Lower lobe of right lung (tissue), 2 donors: ENCODE results near the gene SLC8A1. TPM values are rescaled to one million over a fixed set of nuclear protein-coding genes. Genes with fewer than 3 reads are reported as not detected.

Experiments
- ATAC-seq, 2 donors: fragments of 200-7000 bp; cut with Tn5 transposase; one replicate each; pipeline ENCODE4 v1.9.1; 2020 to 2022; ENCODE audit warnings: mild to moderate bottlenecking in 2 of 2, moderate library complexity in 2 of 2
- DNase-seq: peaks from one replicate; pipeline ENCODE4 v3.0.0-alpha.2; 2020
- H3K27ac ChIP-seq: fragments of 200-600 bp; one replicate; pipeline ENCODE4 v1.8.0; 2022
- H3K27me3 ChIP-seq: fragments of 200-600 bp; one replicate; pipeline ENCODE4 v1.8.0; 2022; ENCODE audit warnings: low read depth
- H3K36me3 ChIP-seq: fragments of 200-600 bp; one replicate; pipeline ENCODE4 v1.8.0; 2022; ENCODE audit warnings: mild to moderate bottlenecking
- H3K4me1 ChIP-seq: fragments of 200-600 bp; one replicate; pipeline ENCODE4 v1.8.0; 2022
- H3K4me3 ChIP-seq: fragments of 200-600 bp; one replicate; pipeline ENCODE4 v1.8.0; 2022; ENCODE audit warnings: mild to moderate bottlenecking
- H3K9me3 ChIP-seq: fragments of 200-600 bp; one replicate; pipeline ENCODE4 v1.8.0; 2022
- CTCF ChIP-seq: fragments of 200-600 bp; IDR thresholded peaks from one replicate; pipeline ENCODE4 v1.8.0; 2022; ENCODE audit warnings: antibody characterized with exemption, mild to moderate bottlenecking
- intact Hi-C: fragments of 100-400 bp; cut with DNase I; formaldehyde crosslinking; loops from one replicate; pipeline ENCODE4 v1.11.0; 2022
- total RNA-seq: library from RNA; stranded (reverse); fragmentation: NEBNext Ultra II Directional; extraction: Animal tissue kit (Norgen Biotek cat#: 25700); gene quantifications from one replicate; pipeline ENCODE4 v1.2.1, GENCODE V29; 2021
- donor health status: DM: no; HTN: yes; CAD: no; lungs with severe emphysema.

SLC8A1 gene
- total RNA-seq, 1 donor from 2014 or later: 58.5 TPM

- H3K36me3 ChIP-seq: no peaks in the 10 kb centered on the region
- H3K27ac ChIP-seq: no peak overlapping the region
- H3K4me1 ChIP-seq: no peaks in the 10 kb centered on the region
- DNase-seq (no peak), ATAC-seq (no peak)
- no peak for TF ChIP-seq CTCF
- intact Hi-C loops: no loop called here
- no peaks in the 10 kb centered on the region for H3K9me3 ChIP-seq
- H3K4me3 ChIP-seq: no peak overlapping the region
- H3K27me3 ChIP-seq: no peaks in the 10 kb centered on the region
Observed at GRCh38 chr2:40103590-40103989, 348.3 kb downstream of the SLC8A1 start.

GRCh38 chr2:40103163-40103562, 348.7 kb downstream of the SLC8A1 start:
- no peak for TF ChIP-seq CTCF
- H3K9me3 ChIP-seq: no peaks in the 10 kb centered on the region
- H3K27me3 ChIP-seq: no peaks in the 10 kb centered on the region
- H3K27ac ChIP-seq: no peak overlapping the region
- DNase-seq (no peak), ATAC-seq (no peak)
- intact Hi-C loops: no loop called here
- no peaks in the 10 kb centered on the region for H3K36me3 ChIP-seq
- H3K4me3 ChIP-seq: no peak overlapping the region
- no peaks in the 10 kb centered on the region for H3K4me1 ChIP-seq

GRCh38 chr2:40102447-40102846, 349.4 kb downstream of the SLC8A1 start:
- no peaks in the 10 kb centered on the region for H3K9me3 ChIP-seq
- H3K4me1 ChIP-seq: no peaks in the 10 kb centered on the region
- no peaks in the 10 kb centered on the region for H3K27me3 ChIP-seq
- no peak overlapping the region for H3K27ac ChIP-seq
- no peak for DNase-seq
- H3K4me3 ChIP-seq: no peak overlapping the region
- intact Hi-C loops: no loop called here
- no peak for ATAC-seq
- H3K36me3 ChIP-seq: no peaks in the 10 kb centered on the region
- TF ChIP-seq CTCF: no peak

- TF ChIP-seq CTCF: no peak
- ATAC-seq (no peak), DNase-seq (no peak)
- H3K36me3 ChIP-seq: no peaks in the 10 kb centered on the region
- no peak overlapping the region for H3K4me3 ChIP-seq
- intact Hi-C loops: no loop called here
- no peaks in the 10 kb centered on the region for H3K27me3 ChIP-seq
- no peaks in the 10 kb centered on the region for H3K9me3 ChIP-seq
- no peak overlapping the region for H3K27ac ChIP-seq
- H3K4me1 ChIP-seq: no peaks in the 10 kb centered on the region
Observed at GRCh38 chr2:40101131-40101575, 350.7 kb downstream of the SLC8A1 start.

- H3K27me3 ChIP-seq: no peaks in the 10 kb centered on the region
- H3K9me3 ChIP-seq: no peaks in the 10 kb centered on the region
- H3K36me3 ChIP-seq: no peaks in the 10 kb centered on the region
- ATAC-seq (no peak), DNase-seq (no peak)
- TF ChIP-seq CTCF: no peak
- H3K4me1 ChIP-seq: no peaks in the 10 kb centered on the region
- no peak overlapping the region for H3K27ac ChIP-seq
- no peak overlapping the region for H3K4me3 ChIP-seq
- intact Hi-C loops: no loop called here
Observed at GRCh38 chr2:40100676-40101075, 351.2 kb downstream of the SLC8A1 start.
